Endodermal cell (in vitro differentiated cells): Measurements from ENCODE around the gene NIPAL3. TPM values are rescaled to one million over a fixed set of nuclear protein-coding genes. Genes with fewer than 3 reads are reported as not detected.
A peak's percentile ranks its signal among the peaks of the same experiment; 100 is the strongest.

Experiments
- DNase-seq: peaks from one replicate; pipeline ENCODE4 v3.0.0-alpha.2; 2017
- H3K27ac ChIP-seq: 2 replicates; pipeline ENCODE4 v1.5.1; 2013; ENCODE audit warnings: mild to moderate bottlenecking, low read depth, low read length, moderate library complexity
- H3K27me3 ChIP-seq: 2 replicates; pipeline ENCODE4 v1.6.1; 2013; ENCODE audit warnings: mild to moderate bottlenecking, low read length, moderate library complexity; ENCODE audit not compliant: insufficient read depth, control insufficient read depth, poor library complexity, severe bottlenecking
- H3K36me3 ChIP-seq: 2 replicates; pipeline ENCODE4 v1.7.0; 2013; ENCODE audit warnings: mild to moderate bottlenecking, low read length, moderate library complexity; ENCODE audit not compliant: control insufficient read depth, insufficient read depth
- H3K4me1 ChIP-seq: one replicate; pipeline ENCODE4 v1.7.0; 2013; ENCODE audit warnings: low read length; ENCODE audit not compliant: control insufficient read depth, insufficient read depth
- H3K4me3 ChIP-seq: 2 replicates; pipeline ENCODE4 v1.5.1; 2013; ENCODE audit warnings: mild to moderate bottlenecking, low read length, moderate library complexity
- H3K9ac ChIP-seq: 2 replicates; pipeline ENCODE4 v1.6.1; 2013; ENCODE audit warnings: mild to moderate bottlenecking, low read length, moderate library complexity; ENCODE audit not compliant: poor library complexity, severe bottlenecking; ENCODE audit errors: extremely low read depth
- H3K9me3 ChIP-seq: 2 replicates; pipeline ENCODE4 v1.6.1; 2013; ENCODE audit warnings: mild to moderate bottlenecking, low read length, moderate library complexity; ENCODE audit not compliant: control insufficient read depth
- H3K27ac Mint-ChIP-seq: 2 replicates; pipeline ENCODE4 v1.8.0; 2020; ENCODE audit warnings: mixed read lengths
- H3K27me3 Mint-ChIP-seq: 2 replicates; pipeline ENCODE4 v1.8.0; 2021; ENCODE audit warnings: mild to moderate bottlenecking, mixed read lengths; ENCODE audit not compliant: insufficient read depth
- H3K36me3 Mint-ChIP-seq: 2 replicates; pipeline ENCODE4 v1.8.0; 2020; ENCODE audit warnings: low read depth, mixed read lengths
- H3K4me1 Mint-ChIP-seq: 2 replicates; pipeline ENCODE4 v1.8.0; 2020; ENCODE audit warnings: mixed read lengths
- H3K4me3 Mint-ChIP-seq: 2 replicates; pipeline ENCODE4 v1.8.0; 2020; ENCODE audit warnings: mild to moderate bottlenecking, moderate library complexity, mixed read lengths
- H3K9me3 Mint-ChIP-seq: 2 replicates; pipeline ENCODE4 v1.8.0; 2020; ENCODE audit warnings: mild to moderate bottlenecking, mixed read lengths
- CTCF ChIP-seq: fragments of 200-600 bp; sonication (generic); conservative IDR thresholded peaks from 2 replicates; pipeline ENCODE4 v1.5.0; 2021; ENCODE audit warnings: antibody characterized with exemption, mild to moderate bottlenecking
- WGBS, 2 experiments: methylation state at CpG; one replicate each; pipeline versions ENCODE4 v1.1.5 to v1.1.7; 2013; ENCODE audit warnings: missing lambda C conversion rate in 2 of 2, mixed read lengths in 1 of 2; ENCODE audit not compliant: insufficient coverage in 1 of 2, insufficient read length in 1 of 2; 5-methylcytosine and 5-hydroxymethylcytosine counted together
- total RNA-seq, 2 donors: library from RNA; stranded (reverse); fragmentation: NEBNext Ultra II Directional in 1 of 2; extraction: Animal tissue kit (Norgen Biotek cat#: 25700) in 1 of 2; gene quantifications; 2 replicates in 1 of 2; 3 replicates in 1 of 2; pipeline ENCODE4 v1.2.1, GENCODE V29; 2021

Gene NIPAL3
- total RNA-seq, 2 donors from 2014 or later = 4.7 to 5.5 TPM

- H3K27ac ChIP-seq = no peak overlapping the region
- no peak for TF ChIP-seq CTCF
- no peaks in the 10 kb centered on the region for H3K36me3 ChIP-seq
- H3K27ac Mint-ChIP-seq = peak overlapping the region; percentile 93
- peaks cover 4% of the 10 kb centered on the region for H3K4me1 ChIP-seq
- H3K9me3 ChIP-seq = no peaks in the 10 kb centered on the region
- peaks cover 65% of the 10 kb centered on the region for H3K4me1 Mint-ChIP-seq
- H3K9me3 Mint-ChIP-seq = no peaks in the 10 kb centered on the region
- peak; percentile 70 for DNase-seq
- no peaks in the 10 kb centered on the region for H3K36me3 Mint-ChIP-seq
- H3K4me3 ChIP-seq = peak overlapping the region; percentile 89
- peak overlapping the region; percentile 62 for H3K9ac ChIP-seq
- no peaks in the 10 kb centered on the region for H3K27me3 ChIP-seq
- no peaks in the 10 kb centered on the region for H3K27me3 Mint-ChIP-seq
- peak overlapping the region; percentile 86 for H3K4me3 Mint-ChIP-seq
- 3 to 23% methylated on average over 7 to 41 of the region's 53 CpGs for WGBS, 2 experiments
Observed at GRCh38 chr1:24503059-24503751, 87.6 kb downstream of the NIPAL3 start.

GRCh38 chr1:24503870-24504523, 88.4 kb downstream of the NIPAL3 start:
- Histone ChIP-seq H3K9ac (peak overlapping the region; percentile 62), H3K4me3 (peak overlapping the region; percentile 89), H3K27ac (no peak overlapping the region), H3K9me3 (no peaks in the 10 kb centered on the region), H3K36me3 (no peaks in the 10 kb centered on the region), H3K27me3 (no peaks in the 10 kb centered on the region), H3K4me1 (peaks cover 8% of the 10 kb centered on the region)
- peaks cover 66% of the 10 kb centered on the region for H3K4me1 Mint-ChIP-seq
- no peaks in the 10 kb centered on the region for H3K9me3 Mint-ChIP-seq
- DNase-seq = no peak
- H3K27ac Mint-ChIP-seq = peak overlapping the region; percentile 93
- peak overlapping the region; percentile 86 for H3K4me3 Mint-ChIP-seq
- no peaks in the 10 kb centered on the region for H3K36me3 Mint-ChIP-seq
- H3K27me3 Mint-ChIP-seq = no peaks in the 10 kb centered on the region
- TF ChIP-seq CTCF = no peak
- WGBS, 2 experiments = 71 to 86% methylated on average over 6 to 7 of the region's 7 CpGs

- Mint-ChIP-seq H3K27ac (peak overlapping the region; percentile 73), H3K9me3 (no peaks in the 10 kb centered on the region), H3K4me1 (peaks cover 66% of the 10 kb centered on the region), H3K4me3 (peak overlapping the region; percentile 86), H3K27me3 (no peaks in the 10 kb centered on the region), H3K36me3 (peaks cover 2% of the 10 kb centered on the region)
- no peak overlapping the region for H3K27ac ChIP-seq
- DNase-seq = no peak
- H3K36me3 ChIP-seq = no peaks in the 10 kb centered on the region
- peak overlapping the region; percentile 89 for H3K4me3 ChIP-seq
- peak overlapping the region; percentile 7 for H3K9ac ChIP-seq
- no peaks in the 10 kb centered on the region for H3K9me3 ChIP-seq
- no peaks in the 10 kb centered on the region for H3K27me3 ChIP-seq
- no peak for TF ChIP-seq CTCF
- H3K4me1 ChIP-seq = peaks cover 14% of the 10 kb centered on the region
- 77 to 85% methylated on average over 3 to 4 of the region's 4 CpGs for WGBS, 2 experiments
Observed at GRCh38 chr1:24504560-24504959, 89.0 kb downstream of the NIPAL3 start.
